ENCODE measurements around the gene GRHPR. TPM values are rescaled to one million over a fixed set of nuclear protein-coding genes. Genes with fewer than 3 reads are reported as not detected.

Gene GRHPR
- total RNA-seq, 1 donor from 2014 or later: 91.6 TPM

- no peak for FAIRE-seq
- no peaks in the 10 kb centered on the region for H3K36me3 ChIP-seq (ENCODE audit: control insufficient read depth, insufficient read depth, low read length)
These were observed 43.9 kb upstream of the GRHPR start for GRCh38 chr9:37378613-37379004.

GRCh38 chr9:37379835-37380234 lies 42.7 kb upstream of the GRHPR start:
- Histone ChIP-seq H3K36me3 (ENCODE audit: control insufficient read depth, insufficient read depth, low read length) (no peaks in the 10 kb centered on the region), H3K27me3 (ENCODE audit: control insufficient read depth, insufficient read depth, low read length) (no peaks in the 10 kb centered on the region), H3K4me3 (ENCODE audit: low read depth, low read length) (no peak overlapping the region)
- no peak for TF ChIP-seq CTCF (IDR thresholded peaks at IDR 0.05; ENCODE audit: insufficient read depth, low read length, severe bottlenecking)
- DNase-seq (ENCODE audit: low read depth) (no peak), FAIRE-seq (no peak)

More at GRCh38 chr9:37378613-37379004, 43.9 kb upstream of the GRHPR start:
- no peak for DNase-seq (ENCODE audit: low read depth)
- Histone ChIP-seq H3K4me3 (ENCODE audit: low read depth, low read length) (no peak overlapping the region), H3K27me3 (ENCODE audit: control insufficient read depth, insufficient read depth, low read length) (no peaks in the 10 kb centered on the region)
- TF ChIP-seq CTCF (IDR thresholded peaks at IDR 0.05; ENCODE audit: insufficient read depth, low read length, severe bottlenecking): no peak

GRCh38 chr9:37380570-37380969 lies 41.9 kb upstream of the GRHPR start:
- Histone ChIP-seq H3K27me3 (ENCODE audit: control insufficient read depth, insufficient read depth, low read length) (no peaks in the 10 kb centered on the region), H3K4me3 (ENCODE audit: low read depth, low read length) (no peak overlapping the region), H3K36me3 (ENCODE audit: control insufficient read depth, insufficient read depth, low read length) (no peaks in the 10 kb centered on the region)
- no peak for TF ChIP-seq CTCF (IDR thresholded peaks at IDR 0.05; ENCODE audit: insufficient read depth, low read length, severe bottlenecking)
- no peak for FAIRE-seq
- no peak for DNase-seq (ENCODE audit: low read depth)

- Histone ChIP-seq H3K36me3 (ENCODE audit: control insufficient read depth, insufficient read depth, low read length) (no peaks in the 10 kb centered on the region), H3K27me3 (ENCODE audit: control insufficient read depth, insufficient read depth, low read length) (no peaks in the 10 kb centered on the region), H3K4me3 (ENCODE audit: low read depth, low read length) (no peak overlapping the region)
- DNase-seq (ENCODE audit: low read depth) (no peak), FAIRE-seq (no peak)
- TF ChIP-seq CTCF (IDR thresholded peaks at IDR 0.05; ENCODE audit: insufficient read depth, low read length, severe bottlenecking): no peak
These were observed 41.3 kb upstream of the GRHPR start for GRCh38 chr9:37381094-37381741.

- H3K36me3 ChIP-seq (ENCODE audit: control insufficient read depth, insufficient read depth, low read length): no peaks in the 10 kb centered on the region
- TF ChIP-seq CTCF (IDR thresholded peaks at IDR 0.05; ENCODE audit: insufficient read depth, low read length, severe bottlenecking): no peak
- no peaks in the 10 kb centered on the region for H3K27me3 ChIP-seq (ENCODE audit: control insufficient read depth, insufficient read depth, low read length)
- FAIRE-seq: no peak
- DNase-seq (ENCODE audit: low read depth): no peak
- H3K4me3 ChIP-seq (ENCODE audit: low read depth, low read length): no peak overlapping the region
These were observed 40.1 kb upstream of the GRHPR start for GRCh38 chr9:37382161-37382981.

All from bronchial epithelial cell (primary cell).